CD4-positive, alpha-beta T cell treated with Interleukin-17A for 4 hours (primary cell): ENCODE data around the gene TAF11L8.
"Not testable (repeated sequence)": the region's sequence is repeated elsewhere in the genome, so short reads cannot be mapped to it uniquely, and the experiment has no call there.

Experiments
- DNase-seq: peaks from one replicate; pipeline ENCODE4 v3.0.0-alpha.2; 2020; ENCODE audit warnings: mixed read lengths

The TAF11L8 gene

DNA sequence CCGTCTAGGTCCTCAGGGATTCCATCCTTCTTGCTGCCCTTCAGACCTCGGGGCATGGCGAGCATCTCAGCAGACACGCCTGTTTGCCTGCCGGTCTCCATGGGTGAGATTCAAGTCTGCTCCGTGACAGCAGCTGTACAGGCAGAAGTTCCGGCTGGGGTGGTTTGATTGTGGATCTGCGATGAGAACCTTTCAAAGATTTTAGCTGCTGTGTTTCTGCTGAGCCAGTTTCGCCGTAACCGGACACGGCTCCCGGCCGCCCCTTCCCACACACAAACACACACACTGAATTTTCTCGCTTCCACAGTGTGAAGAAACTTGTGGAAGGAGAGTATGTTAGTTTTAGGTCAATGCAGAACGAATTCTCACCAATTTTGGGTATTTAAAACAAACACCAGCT, at the start of gene TAF11L8:
Gene TAF11L8 (minus strand): TSS at position 101 of the 400 bp plus-strand sequence.
- DNase-seq: not testable (repeated sequence)

DNA sequence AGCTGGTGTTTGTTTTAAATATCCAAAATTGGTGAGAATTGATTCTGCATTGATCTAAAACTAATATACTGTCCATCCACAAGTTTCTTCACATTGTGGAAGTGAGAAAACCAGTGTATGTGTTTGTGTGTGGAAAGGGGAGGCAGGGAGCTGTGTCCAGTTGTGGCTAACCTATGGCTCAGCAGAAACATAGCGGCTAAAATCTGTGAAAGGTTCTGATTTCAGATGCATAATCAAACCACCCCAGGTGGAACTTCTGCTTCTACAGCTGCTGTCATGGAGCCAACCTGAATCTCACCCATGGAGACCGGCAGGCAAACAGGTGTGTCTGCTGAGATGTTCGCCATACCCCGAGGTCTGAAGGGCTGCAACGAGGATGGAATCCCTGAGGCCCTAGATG, 43.4 kb upstream of the TAF11L8 start, which contains the start of gene TAF11L14:
Gene TAF11L14 (plus strand): TSS at position 301 of the 400 bp plus-strand sequence.
- DNase-seq: no peak

DNA sequence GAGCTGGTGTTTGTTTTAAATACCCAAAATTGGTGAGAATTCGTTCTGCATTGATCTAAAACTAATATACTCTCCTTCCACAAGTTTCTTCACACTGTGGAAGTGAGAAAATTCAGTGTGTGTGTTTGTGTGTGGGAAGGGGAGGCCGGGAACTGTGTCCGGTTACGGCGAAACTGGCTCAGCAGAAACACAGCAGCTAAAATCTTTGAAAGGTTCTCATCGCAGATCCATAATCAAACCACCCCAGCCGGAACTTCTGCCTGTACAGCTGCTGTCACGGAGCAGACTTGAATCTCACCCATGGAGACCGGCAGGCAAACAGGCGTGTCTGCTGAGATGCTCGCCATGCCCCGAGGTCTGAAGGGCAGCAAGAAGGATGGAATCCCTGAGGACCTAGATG, 41.0 kb upstream of the TAF11L8 start, which contains the start of gene TAF11L13:
Gene TAF11L13 (plus strand): TSS at position 301 of the 400 bp plus-strand sequence.
- DNase-seq: not testable (repeated sequence)

DNA sequence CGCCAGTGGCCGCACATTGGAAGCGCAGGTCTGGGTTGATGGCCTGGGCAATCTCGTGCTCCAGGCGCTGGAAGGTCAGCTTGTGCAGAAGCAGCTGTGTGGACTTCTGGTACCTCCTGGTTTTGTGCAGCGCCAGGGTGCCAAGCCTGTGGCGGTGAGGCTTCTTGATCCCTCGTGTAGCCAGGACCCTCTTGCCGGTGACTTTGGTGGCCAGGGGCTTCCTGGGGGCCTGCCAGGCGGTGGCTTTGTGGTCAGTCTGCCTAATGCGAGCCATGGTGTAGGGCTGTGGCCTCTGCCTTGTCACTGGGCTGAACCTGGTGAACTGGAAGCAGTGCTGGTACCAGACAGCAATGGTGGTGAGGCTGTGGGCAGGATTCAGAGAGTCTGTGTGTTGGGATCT, 34.9 kb upstream of the TAF11L8 start:
- no peak for DNase-seq

DNA sequence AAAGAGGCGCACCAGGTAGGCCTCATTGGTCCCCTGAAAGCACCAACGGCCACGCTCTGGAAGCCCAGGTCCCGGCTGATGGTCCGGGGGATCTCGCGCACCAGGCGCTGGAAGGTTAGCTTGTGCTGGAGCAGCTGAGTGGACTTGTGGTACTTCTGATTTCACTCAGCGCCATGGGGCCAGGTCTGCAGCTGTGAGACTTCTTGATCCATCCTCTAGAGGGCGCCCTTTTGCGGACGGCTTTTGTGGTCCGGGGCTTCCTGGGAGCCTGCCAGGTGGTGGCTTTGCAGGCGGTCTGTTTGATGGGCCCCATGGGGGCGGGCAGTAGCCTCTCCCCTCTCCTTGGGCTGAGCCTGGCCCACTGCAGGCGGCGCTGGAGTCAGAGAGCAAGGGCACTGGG, 29.9 kb upstream of the TAF11L8 start:
- DNase-seq: no peak

DNA sequence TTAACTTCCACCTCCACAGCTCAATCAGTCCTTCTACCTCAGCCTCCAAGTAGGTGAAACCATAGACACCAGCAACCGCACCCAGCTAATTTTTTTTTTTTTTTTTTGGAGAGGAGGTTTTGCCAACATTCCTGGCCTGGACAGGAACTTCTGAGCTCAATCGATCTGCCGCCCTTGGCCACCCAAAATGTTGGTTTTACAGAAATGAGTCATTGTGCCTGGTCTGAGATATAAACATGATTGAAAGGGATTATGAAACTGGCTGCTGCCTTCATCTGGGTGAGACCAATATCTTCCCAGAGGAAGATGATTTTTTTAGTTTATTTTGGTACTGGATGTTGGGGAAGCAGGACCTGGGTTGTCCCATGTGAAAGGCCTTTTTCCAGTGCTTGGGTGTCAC, 28.6 kb upstream of the TAF11L8 start:
- no peak for DNase-seq

DNA sequence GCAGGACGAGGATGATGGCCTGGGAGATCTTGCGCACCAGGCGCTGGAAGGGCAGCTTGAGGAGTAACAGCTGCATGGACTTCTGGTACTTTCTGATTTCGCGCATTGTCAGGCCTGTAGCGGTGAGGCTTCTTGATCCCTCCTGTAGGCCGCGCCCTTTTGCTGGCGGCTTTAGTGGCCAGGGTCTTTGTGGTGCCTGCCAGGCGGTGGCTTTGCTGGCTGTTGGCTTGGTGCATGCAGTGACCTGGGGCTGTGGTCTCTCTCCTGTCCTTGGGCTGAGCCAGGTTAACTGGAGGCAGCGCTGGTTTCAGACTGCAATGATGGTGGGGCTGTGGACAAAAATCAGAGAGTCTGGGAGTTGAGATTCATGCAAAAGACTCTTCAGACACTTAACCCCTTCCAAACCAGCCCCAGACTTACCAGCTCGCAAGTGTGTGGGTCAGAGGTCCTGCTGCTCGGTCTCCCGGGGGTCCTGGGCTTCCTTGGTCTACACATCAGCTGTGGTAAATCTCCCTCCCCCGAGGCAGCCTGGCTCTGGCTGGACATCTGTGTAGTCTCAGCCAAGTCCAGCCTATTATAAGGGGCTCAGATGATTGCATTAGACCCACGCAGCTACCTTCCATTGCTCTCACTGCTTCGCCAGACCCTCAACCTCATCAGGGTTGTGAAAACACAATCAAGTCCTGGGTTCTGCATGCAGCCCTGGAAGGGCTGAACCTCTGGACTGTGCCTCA, 24.3 kb upstream of the TAF11L8 start:
- no peak for DNase-seq

DNA sequence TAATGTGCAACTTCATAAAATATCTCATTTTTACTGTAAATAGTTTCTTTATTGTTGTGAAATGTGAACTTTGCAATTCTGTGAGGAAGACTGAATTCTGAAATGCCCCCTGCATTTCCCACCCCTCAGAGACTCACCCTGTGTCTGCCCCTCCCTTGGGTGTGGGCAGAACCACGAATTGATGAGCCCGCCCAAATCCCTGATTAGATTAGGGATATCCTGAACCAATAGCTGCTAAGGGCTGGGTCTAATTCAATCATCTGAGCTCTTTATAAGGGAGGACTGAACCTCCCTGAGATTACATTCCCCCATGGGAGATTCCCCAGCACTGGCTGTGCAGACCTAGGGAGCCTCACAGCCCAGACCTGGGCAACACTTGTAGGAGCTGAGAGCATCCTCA, 19.3 kb upstream of the TAF11L8 start, which contains the start of gene TAF11L12:
Gene TAF11L12 (plus strand): TSS at position 301 of the 400 bp plus-strand sequence.
- not testable (repeated sequence) for DNase-seq

DNA sequence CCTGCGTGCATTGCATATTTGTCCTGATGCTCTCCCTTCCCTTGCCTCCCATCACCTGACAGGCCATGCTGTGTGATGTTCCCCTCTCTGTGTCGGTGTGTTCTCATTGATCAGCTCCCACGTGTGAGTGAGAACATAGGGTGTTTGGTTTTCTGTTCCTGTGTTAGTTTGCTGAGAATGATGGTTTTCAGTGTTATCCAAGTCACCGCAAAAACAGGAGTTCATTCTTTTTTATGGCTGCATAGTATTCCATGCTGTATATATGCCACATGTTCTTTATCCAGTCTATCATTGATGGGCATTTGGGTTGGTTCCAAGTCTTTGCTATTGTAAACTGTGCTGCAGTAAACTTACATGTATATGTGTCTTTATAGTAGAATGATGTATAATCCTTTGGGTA, 16.7 kb upstream of the TAF11L8 start:
- DNase-seq: not testable (repeated sequence)

DNA sequence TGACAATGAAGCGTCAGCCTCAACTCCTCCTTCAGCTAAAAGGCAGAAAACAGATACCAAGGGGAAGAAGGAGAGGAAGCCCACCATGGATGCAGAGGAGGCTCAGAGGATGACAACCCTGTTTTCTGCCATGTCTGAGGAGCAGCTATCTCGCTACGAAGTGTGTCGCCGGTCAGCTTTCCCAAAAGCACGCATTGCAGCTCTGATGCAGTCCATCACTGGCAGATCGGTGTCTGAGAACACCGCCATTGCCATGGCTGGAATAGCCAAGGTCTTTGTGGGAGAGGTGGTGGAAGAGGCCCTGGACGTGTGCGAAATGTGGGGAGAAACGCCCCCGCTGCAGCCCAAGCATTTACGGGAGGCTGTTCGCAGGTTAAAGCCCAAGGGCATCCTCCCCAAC, 14.2 kb upstream of the TAF11L8 start:
- DNase-seq: no peak

DNA sequence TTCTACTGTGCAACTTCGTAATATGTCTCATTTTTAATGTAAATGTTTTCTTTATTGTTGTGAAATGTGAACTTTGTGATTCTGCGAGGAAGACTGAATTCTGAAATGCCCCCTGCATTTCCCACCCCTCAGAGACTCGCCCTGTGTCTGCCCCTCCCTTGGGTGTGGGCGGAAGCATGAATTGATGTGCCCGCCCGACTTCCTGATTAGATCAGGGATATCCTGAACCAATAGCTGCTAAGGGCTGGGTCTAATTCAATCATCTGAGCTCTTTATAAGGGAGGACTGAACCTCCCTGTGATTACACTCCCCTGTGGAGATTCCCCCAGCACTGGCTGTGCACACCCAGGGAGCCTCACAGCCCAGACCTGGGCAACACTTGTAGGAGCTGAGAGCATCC, 13.1 kb upstream of the TAF11L8 start, which contains the start of gene TAF11L11:
Gene TAF11L11 (plus strand): TSS at position 304 of the 400 bp plus-strand sequence.
- DNase-seq: not testable (repeated sequence)

DNA sequence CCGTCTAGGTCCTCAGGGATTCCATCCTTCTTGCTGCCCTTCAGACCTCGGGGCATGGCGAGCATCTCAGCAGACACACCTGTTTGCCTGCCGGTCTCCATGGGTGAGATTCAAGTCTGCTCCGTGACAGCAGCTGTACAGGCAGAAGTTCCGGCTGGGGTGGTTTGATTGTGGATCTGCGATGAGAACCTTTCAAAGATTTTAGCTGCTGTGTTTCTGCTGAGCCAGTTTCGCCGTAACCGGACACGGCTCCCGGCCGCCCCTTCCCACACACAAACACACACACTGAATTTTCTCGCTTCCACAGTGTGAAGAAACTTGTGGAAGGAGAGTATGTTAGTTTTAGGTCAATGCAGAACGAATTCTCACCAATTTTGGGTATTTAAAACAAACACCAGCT, 7.0 kb upstream of the TAF11L8 start, which contains the start of gene TAF11L10:
Gene TAF11L10 (minus strand): TSS at position 101 of the 400 bp plus-strand sequence.
- not testable (repeated sequence) for DNase-seq

DNA sequence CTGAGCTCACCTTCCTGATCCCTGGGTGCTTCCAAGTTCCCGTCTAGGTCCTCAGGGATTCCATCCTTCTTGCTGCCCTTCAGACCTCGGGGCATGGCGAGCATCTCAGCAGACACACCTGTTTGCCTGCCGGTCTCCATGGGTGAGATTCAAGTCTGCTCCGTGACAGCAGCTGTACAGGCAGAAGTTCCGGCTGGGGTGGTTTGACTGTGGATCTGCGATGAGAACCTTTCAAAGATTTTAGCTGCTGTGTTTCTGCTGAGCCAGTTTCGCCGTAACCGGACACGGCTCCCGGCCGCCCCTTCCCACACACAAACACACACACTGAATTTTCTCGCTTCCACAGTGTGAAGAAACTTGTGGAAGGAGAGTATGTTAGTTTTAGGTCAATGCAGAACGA, 3.5 kb upstream of the TAF11L8 start, which contains the start of gene TAF11L9:
Gene TAF11L9 (minus strand): TSS at position 140 of the 400 bp plus-strand sequence.
- not testable (repeated sequence) for DNase-seq

DNA sequence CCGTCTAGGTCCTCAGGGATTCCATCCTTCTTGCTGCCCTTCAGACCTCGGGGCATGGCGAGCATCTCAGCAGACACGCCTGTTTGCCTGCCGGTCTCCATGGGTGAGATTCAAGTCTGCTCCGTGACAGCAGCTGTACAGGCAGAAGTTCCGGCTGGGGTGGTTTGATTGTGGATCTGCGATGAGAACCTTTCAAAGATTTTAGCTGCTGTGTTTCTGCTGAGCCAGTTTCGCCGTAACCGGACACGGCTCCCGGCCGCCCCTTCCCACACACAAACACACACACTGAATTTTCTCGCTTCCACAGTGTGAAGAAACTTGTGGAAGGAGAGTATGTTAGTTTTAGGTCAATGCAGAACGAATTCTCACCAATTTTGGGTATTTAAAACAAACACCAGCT, 5.1 kb downstream of the TAF11L8 start, which contains the start of gene TAF11L7:
Gene TAF11L7 (minus strand): TSS at position 101 of the 400 bp plus-strand sequence.
- DNase-seq: not testable (repeated sequence)
